ENCODE results near the gene GPR37L1.

DNA sequence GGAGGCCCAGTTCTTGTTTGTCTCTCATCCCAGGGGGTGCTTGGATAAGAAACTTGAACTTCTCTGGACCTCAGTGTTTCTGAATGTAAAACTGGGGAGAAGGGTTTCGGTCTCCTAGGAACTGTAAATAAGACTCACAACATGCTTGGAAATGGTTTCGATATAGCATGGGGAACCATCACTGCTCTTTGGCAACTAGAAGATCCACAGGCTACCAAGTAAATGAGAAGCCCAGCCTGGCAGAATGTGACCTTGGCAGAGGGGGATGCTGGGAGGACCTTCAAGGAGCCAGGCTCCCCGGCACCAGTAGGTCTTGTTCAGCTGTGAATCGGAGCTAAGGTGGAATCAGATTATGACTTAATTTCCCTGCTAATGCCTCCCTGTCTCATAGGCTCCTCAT lies 18.1 kb downstream of the GPR37L1 start:
- TF ChIP-seq EZH2phosphoT487 (IDR thresholded peaks at IDR 0.05; ENCODE audit: insufficient read depth, low read depth) (no peak), EZH2 (IDR thresholded peaks at IDR 0.05; ENCODE audit: insufficient read depth, poor library complexity, severe bottlenecking) (no peak)
